Mesendoderm (in vitro differentiated cells): ENCODE data around the gene HMCN1.
A peak's percentile ranks its signal among the peaks of the same experiment; 100 is the strongest.

ENCODE experiments used
- DNase-seq: peaks from one replicate; pipeline ENCODE4 v3.0.0; 2013
- H2AK5ac ChIP-seq: 2 replicates; pipeline ENCODE4 v1.6.1; 2013; ENCODE audit warnings: low read length, inconsistent platforms
- H2BK120ac ChIP-seq: 2 replicates; pipeline ENCODE4 v1.6.1; 2013; ENCODE audit warnings: low read depth, mild to moderate bottlenecking, low read length, moderate library complexity, mixed read lengths
- H2BK15ac ChIP-seq: replicated peaks from 2 replicates; pipeline ENCODE4 v1.6.1; 2013; ENCODE audit warnings: low read depth, mild to moderate bottlenecking, moderate library complexity
- H2BK5ac ChIP-seq: 2 replicates; pipeline ENCODE4 v1.6.1; 2013; ENCODE audit warnings: low read length, inconsistent platforms
- H3K18ac ChIP-seq: 2 replicates; pipeline ENCODE4 v1.6.1; 2013; ENCODE audit warnings: mild to moderate bottlenecking, low read length, mixed read lengths
- H3K23ac ChIP-seq: one replicate; pipeline ENCODE4 v1.6.1; 2013; ENCODE audit warnings: low read length
- H3K27ac ChIP-seq: 2 replicates; pipeline ENCODE4 v1.5.1; 2013; ENCODE audit warnings: low read depth, mild to moderate bottlenecking, inconsistent platforms, low read length, moderate library complexity
- H3K27me3 ChIP-seq: 2 replicates; pipeline ENCODE4 v1.6.1; 2013; ENCODE audit warnings: low read length, control low read depth, mild to moderate bottlenecking, inconsistent platforms; ENCODE audit not compliant: insufficient read depth, poor library complexity
- H3K36me3 ChIP-seq: 2 replicates; pipeline ENCODE4 v1.6.1; 2013; ENCODE audit warnings: low read length, inconsistent platforms; ENCODE audit not compliant: control insufficient read depth, insufficient read depth
- H3K4ac ChIP-seq: one replicate; pipeline ENCODE4 v1.6.1; 2013; ENCODE audit warnings: low read depth, mild to moderate bottlenecking, low read length, moderate library complexity
- H3K4me1 ChIP-seq: 2 replicates; pipeline ENCODE4 v1.6.1; 2013; ENCODE audit warnings: low read depth, low read length, inconsistent platforms; ENCODE audit not compliant: control insufficient read depth
- H3K4me2 ChIP-seq: 2 replicates; pipeline ENCODE4 v1.6.1; 2013; ENCODE audit warnings: low read length
- H3K4me3 ChIP-seq: 2 replicates; pipeline ENCODE4 v1.5.1; 2013; ENCODE audit warnings: mild to moderate bottlenecking, low read length
- H3K56ac ChIP-seq: one replicate; pipeline ENCODE4 v1.6.1; 2013; ENCODE audit warnings: low read length
- H3K79me1 ChIP-seq: 2 replicates; pipeline ENCODE4 v1.6.1; 2013; ENCODE audit warnings: low read length, inconsistent platforms
- H3K79me2 ChIP-seq: 2 replicates; pipeline ENCODE4 v1.6.1; 2013; ENCODE audit warnings: mild to moderate bottlenecking, low read length; ENCODE audit not compliant: control insufficient read depth, insufficient read depth
- H3K9ac ChIP-seq: 2 replicates; pipeline ENCODE4 v1.6.1; 2013; ENCODE audit warnings: low read length, inconsistent platforms
- H4K5ac ChIP-seq: one replicate; pipeline ENCODE4 v1.6.1; 2013; ENCODE audit warnings: low read length
- H4K8ac ChIP-seq: one replicate; pipeline ENCODE4 v1.6.1; 2013; ENCODE audit warnings: low read depth, mild to moderate bottlenecking, control low read depth, low read length, moderate library complexity
- WGBS: extraction: QIAGEN DNeasy Blood & Tissue Kit; methylation state at CpG from one replicate; pipeline ENCODE4 v1.1.7; 2013; ENCODE audit warnings: low lambda C conversion rate, missing lambda C conversion rate; ENCODE audit not compliant: insufficient coverage; ENCODE audit errors: extremely low coverage; 5-methylcytosine and 5-hydroxymethylcytosine counted together

Gene HMCN1

GRCh38 chr1:185732951-185733350 is 1.2 kb upstream of the HMCN1 start:
- DNase-seq: no peak

GRCh38 chr1:185734929-185735700 is 924 bp downstream of the HMCN1 start:
- peak overlapping the region; percentile 27 for H3K27ac ChIP-seq
- H3K9ac ChIP-seq: peak overlapping the region; percentile 73
- H3K79me1 ChIP-seq: no peaks in the 10 kb centered on the region
- peak overlapping the region; percentile 79 for H3K4me3 ChIP-seq
- no peak overlapping the region for H3K4ac ChIP-seq
- no peak overlapping the region for H3K18ac ChIP-seq
- H2BK15ac ChIP-seq: no peak overlapping the region
- H4K5ac ChIP-seq: no peak overlapping the region
- no peaks in the 10 kb centered on the region for H3K27me3 ChIP-seq
- no peak overlapping the region for H2AK5ac ChIP-seq
- no peak overlapping the region for H2BK5ac ChIP-seq
- no peaks in the 10 kb centered on the region for H3K4me1 ChIP-seq
- H3K23ac ChIP-seq: no peak overlapping the region
- no peak overlapping the region for H2BK120ac ChIP-seq
- H3K56ac ChIP-seq: peak overlapping the region; percentile 19
- no CpG with 5 or more reads among the region's 10 CpGs for WGBS
- H3K4me2 ChIP-seq: peak overlapping the region; percentile 92
- H3K79me2 ChIP-seq: no peaks in the 10 kb centered on the region
- no peak overlapping the region for H4K8ac ChIP-seq
- no peaks in the 10 kb centered on the region for H3K36me3 ChIP-seq
- DNase-seq: peak; percentile 29

More at GRCh38 chr1:185732951-185733350, 1.2 kb upstream of the HMCN1 start:
- Histone ChIP-seq H3K23ac (no peak overlapping the region), H3K4me3 (no peak overlapping the region), H3K4ac (no peak overlapping the region), H3K4me2 (no peak overlapping the region), H3K79me2 (no peaks in the 10 kb centered on the region), H3K27me3 (no peaks in the 10 kb centered on the region), H3K9ac (no peak overlapping the region), H3K79me1 (no peaks in the 10 kb centered on the region), H4K8ac (no peak overlapping the region), H3K27ac (no peak overlapping the region), H3K4me1 (no peaks in the 10 kb centered on the region), H4K5ac (no peak overlapping the region), H2BK5ac (no peak overlapping the region), H2AK5ac (no peak overlapping the region), H3K18ac (no peak overlapping the region), H3K56ac (no peak overlapping the region), H2BK15ac (peak overlapping the region; percentile 65), H3K36me3 (no peaks in the 10 kb centered on the region), H2BK120ac (no peak overlapping the region)
- no CpG with 5 or more reads among the region's 5 CpGs for WGBS

GRCh38 chr1:185735701-185736064 is 1.5 kb downstream of the HMCN1 start:
- no peak overlapping the region for H2BK120ac ChIP-seq
- H3K23ac ChIP-seq: no peak overlapping the region
- no peak overlapping the region for H3K18ac ChIP-seq
- H4K5ac ChIP-seq: no peak overlapping the region
- no peaks in the 10 kb centered on the region for H3K79me2 ChIP-seq
- no peak overlapping the region for H3K9ac ChIP-seq
- H2BK15ac ChIP-seq: no peak overlapping the region
- H3K4me3 ChIP-seq: no peak overlapping the region
- H3K79me1 ChIP-seq: no peaks in the 10 kb centered on the region
- no peak overlapping the region for H3K56ac ChIP-seq
- no peaks in the 10 kb centered on the region for H3K36me3 ChIP-seq
- no CpG with 5 or more reads among the region's 3 CpGs for whole genome bisulfite sequencing
- no peaks in the 10 kb centered on the region for H3K4me1 ChIP-seq
- H3K27ac ChIP-seq: no peak overlapping the region
- H3K27me3 ChIP-seq: no peaks in the 10 kb centered on the region
- H3K4ac ChIP-seq: no peak overlapping the region
- no peak overlapping the region for H3K4me2 ChIP-seq
- H2BK5ac ChIP-seq: no peak overlapping the region
- H4K8ac ChIP-seq: no peak overlapping the region
- DNase-seq: no peak
- H2AK5ac ChIP-seq: no peak overlapping the region

GRCh38 chr1:185739967-185740366 is 5.8 kb downstream of the HMCN1 start:
- H3K56ac ChIP-seq: no peak overlapping the region
- H3K27me3 ChIP-seq: no peaks in the 10 kb centered on the region
- no peak overlapping the region for H3K27ac ChIP-seq
- H4K8ac ChIP-seq: no peak overlapping the region
- no peaks in the 10 kb centered on the region for H3K4me1 ChIP-seq
- no peak overlapping the region for H3K23ac ChIP-seq
- no peak overlapping the region for H3K4me3 ChIP-seq
- DNase-seq: no peak
- H2BK15ac ChIP-seq: no peak overlapping the region
- no peak overlapping the region for H2BK5ac ChIP-seq
- no CpG with 5 or more reads among the region's 2 CpGs for WGBS
- no peaks in the 10 kb centered on the region for H3K79me2 ChIP-seq
- no peak overlapping the region for H3K4ac ChIP-seq
- H4K5ac ChIP-seq: no peak overlapping the region
- no peak overlapping the region for H2BK120ac ChIP-seq
- no peak overlapping the region for H3K4me2 ChIP-seq
- H3K79me1 ChIP-seq: no peaks in the 10 kb centered on the region
- no peaks in the 10 kb centered on the region for H3K36me3 ChIP-seq
- H3K9ac ChIP-seq: no peak overlapping the region
- H3K18ac ChIP-seq: no peak overlapping the region
- H2AK5ac ChIP-seq: no peak overlapping the region

- Histone ChIP-seq H3K36me3 (no peaks in the 10 kb centered on the region), H3K27me3 (no peaks in the 10 kb centered on the region), H3K23ac (no peak overlapping the region), H3K9ac (no peak overlapping the region), H3K79me1 (no peaks in the 10 kb centered on the region), H2BK5ac (no peak overlapping the region), H2BK120ac (no peak overlapping the region), H3K18ac (no peak overlapping the region), H4K5ac (no peak overlapping the region), H3K4ac (no peak overlapping the region), H3K79me2 (no peaks in the 10 kb centered on the region), H4K8ac (no peak overlapping the region), H3K4me3 (no peak overlapping the region), H2BK15ac (no peak overlapping the region), H3K4me1 (no peaks in the 10 kb centered on the region), H3K56ac (no peak overlapping the region), H2AK5ac (no peak overlapping the region), H3K4me2 (no peak overlapping the region), H3K27ac (no peak overlapping the region)
- WGBS: no CpG with 5 or more reads among the region's 3 CpGs
- DNase-seq: no peak
These were observed 7.4 kb downstream of the HMCN1 start for GRCh38 chr1:185741551-185741950.

- no peak for DNase-seq
- Histone ChIP-seq H3K4me1 (no peaks in the 10 kb centered on the region), H3K4me3 (no peak overlapping the region), H3K79me1 (no peaks in the 10 kb centered on the region), H3K23ac (no peak overlapping the region), H3K36me3 (no peaks in the 10 kb centered on the region), H3K56ac (no peak overlapping the region), H2BK5ac (no peak overlapping the region), H2BK120ac (no peak overlapping the region), H3K4me2 (no peak overlapping the region), H2BK15ac (no peak overlapping the region), H3K4ac (no peak overlapping the region), H2AK5ac (no peak overlapping the region), H3K9ac (no peak overlapping the region), H3K79me2 (no peaks in the 10 kb centered on the region), H3K18ac (no peak overlapping the region), H4K8ac (no peak overlapping the region), H3K27ac (no peak overlapping the region), H4K5ac (no peak overlapping the region), H3K27me3 (no peaks in the 10 kb centered on the region)
These were observed 8.2 kb downstream of the HMCN1 start for GRCh38 chr1:185742403-185742802.
